Astrocyte (in vitro differentiated cells and primary cell): Measurements from ENCODE around the gene RTEL1. TPM values are rescaled to one million over a fixed set of nuclear protein-coding genes. Genes with fewer than 3 reads are reported as not detected.
"Not testable (repeated sequence)": the region's sequence is repeated elsewhere in the genome, so short reads cannot be mapped to it uniquely, and the experiment has no call there.

Experiments used
- DNase-seq: peaks from one replicate; pipeline ENCODE4 v3.0.0-alpha.2; 2010; ENCODE audit warnings: low read depth
- FAIRE-seq: peaks from 2 replicates; lab custom pipeline; 2011; peaks lifted over from hg19 to GRCh38; lab: Jason Lieb, UNC
- H2AFZ ChIP-seq: 2 replicates; pipeline ENCODE4 v1.6.0; 2012; ENCODE audit warnings: low read depth, low read length, inconsistent platforms
- H3K27ac ChIP-seq: 2 replicates; pipeline ENCODE4 v1.5.1; 2011; ENCODE audit warnings: low read depth, low read length, inconsistent platforms
- H3K27me3 ChIP-seq: 2 replicates; pipeline ENCODE4 v1.6.0; 2011; ENCODE audit warnings: low read length, inconsistent platforms; ENCODE audit not compliant: insufficient read depth
- H3K36me3 ChIP-seq: 2 replicates; pipeline ENCODE4 v1.5.1; 2011; ENCODE audit warnings: low read length, inconsistent platforms; ENCODE audit not compliant: insufficient read depth
- H3K4me1 ChIP-seq: 2 replicates; pipeline ENCODE4 v1.5.1; 2011; ENCODE audit warnings: low read length, inconsistent platforms; ENCODE audit not compliant: insufficient read depth
- H3K4me2 ChIP-seq: 2 replicates; pipeline ENCODE4 v1.6.0; 2012; ENCODE audit warnings: low read length, inconsistent platforms
- H3K4me3 ChIP-seq: 2 replicates; pipeline ENCODE4 v1.5.1; 2011; ENCODE audit warnings: low read depth, mild to moderate bottlenecking, low read length, inconsistent platforms; ENCODE audit not compliant: insufficient read depth
- H3K79me2 ChIP-seq: 2 replicates; pipeline ENCODE4 v1.6.0; 2012; ENCODE audit warnings: mild to moderate bottlenecking, low read length, inconsistent platforms; ENCODE audit not compliant: insufficient read depth
- H3K9ac ChIP-seq: 2 replicates; pipeline ENCODE4 v1.6.0; 2012; ENCODE audit warnings: mild to moderate bottlenecking, low read length, inconsistent platforms
- H3K9me3 ChIP-seq: 2 replicates; pipeline ENCODE4 v1.5.1; 2012; ENCODE audit warnings: low read depth, mild to moderate bottlenecking, low read length, inconsistent platforms; ENCODE audit not compliant: insufficient read depth
- H4K20me1 ChIP-seq: 2 replicates; pipeline ENCODE4 v1.6.0; 2012; ENCODE audit warnings: low read length, inconsistent platforms; ENCODE audit not compliant: insufficient read depth
- H3K27ac Mint-ChIP-seq: one replicate; pipeline ENCODE4 v1.8.0; 2021; ENCODE audit warnings: mild to moderate bottlenecking, mixed read lengths; ENCODE audit not compliant: unreplicated experiment
- H3K27me3 Mint-ChIP-seq: one replicate; pipeline ENCODE4 v1.8.0; 2021; ENCODE audit warnings: low read depth, mixed read lengths; ENCODE audit not compliant: unreplicated experiment
- H3K36me3 Mint-ChIP-seq: one replicate; pipeline ENCODE4 v1.8.0; 2021; ENCODE audit warnings: low read depth, mixed read lengths; ENCODE audit not compliant: unreplicated experiment
- H3K4me1 Mint-ChIP-seq: one replicate; pipeline ENCODE4 v1.8.0; 2021; ENCODE audit warnings: low read depth, mixed read lengths; ENCODE audit not compliant: unreplicated experiment
- H3K4me3 Mint-ChIP-seq: one replicate; pipeline ENCODE4 v1.8.0; 2021; ENCODE audit warnings: mild to moderate bottlenecking, moderate library complexity, mixed read lengths; ENCODE audit not compliant: unreplicated experiment
- H3K9me3 Mint-ChIP-seq: one replicate; pipeline ENCODE4 v1.8.0; 2021; ENCODE audit warnings: mild to moderate bottlenecking, mixed read lengths; ENCODE audit not compliant: unreplicated experiment
- EZH2 ChIP-seq: IDR thresholded peaks from 2 replicates; pipeline ENCODE4 v1.6.1; 2012; ENCODE audit warnings: mild to moderate bottlenecking, low read length, inconsistent platforms; ENCODE audit not compliant: insufficient read depth
- total RNA-seq: library from RNA; stranded (reverse); gene quantifications from 2 replicates; pipeline ENCODE4 v1.2.1, GENCODE V29; 2021
- TF ChIP-seq, protein P1 (sequence below): IDR thresholded peaks from 2 replicates; pipeline ENCODE4 v1.5.1; 2011; ENCODE audit warnings: low read depth, mild to moderate bottlenecking, inconsistent platforms, low read length, moderate library complexity; ENCODE audit not compliant: insufficient read depth

Gene RTEL1
- total RNA-seq, 1 donor from 2014 or later = 15.5 TPM

DNA sequence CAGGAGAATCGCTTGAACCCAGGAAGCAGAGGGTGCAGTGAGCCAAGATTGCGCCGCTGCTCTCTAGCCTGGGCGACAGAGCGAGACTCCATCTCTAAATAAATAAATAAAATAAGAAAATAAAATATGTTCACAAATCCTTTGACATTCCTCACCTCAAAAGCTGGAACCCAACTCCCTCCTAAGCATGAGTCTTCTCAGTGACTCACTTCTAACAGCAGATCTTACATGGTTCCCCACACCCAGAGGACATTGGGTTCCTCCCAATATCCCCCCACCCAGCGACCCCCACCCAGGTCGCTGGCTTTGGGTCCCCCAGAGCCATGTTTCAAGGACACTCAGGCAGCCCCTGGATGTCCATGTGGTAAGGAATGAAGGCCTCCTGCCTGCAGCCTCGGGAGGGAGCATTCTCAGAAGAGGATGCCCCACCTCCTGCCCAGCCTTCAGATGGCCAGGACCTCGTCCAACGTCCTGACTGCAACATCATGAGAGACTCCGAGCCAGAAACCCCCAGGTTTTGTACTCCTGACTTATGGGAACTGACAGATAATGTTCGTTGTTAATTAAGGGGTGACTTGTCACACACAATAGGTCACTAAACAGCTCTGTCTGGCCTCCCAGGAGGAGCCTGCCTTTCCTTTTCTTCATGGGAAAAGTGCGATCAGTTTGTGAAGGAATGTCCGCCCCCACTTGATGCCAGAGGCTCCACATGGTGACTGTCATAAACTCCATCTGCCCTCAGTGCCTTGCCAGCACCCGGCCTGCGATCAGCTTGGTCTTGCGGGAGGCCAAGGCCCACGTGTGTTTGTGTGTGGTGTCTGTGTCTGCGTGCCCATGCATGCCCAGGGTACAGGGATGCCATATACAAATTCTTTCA, 21.1 kb upstream of the RTEL1 start:
- no peak for DNase-seq
- H3K4me2 ChIP-seq = no peak overlapping the region
- Mint-ChIP-seq H3K27me3 (no peaks in the 10 kb centered on the region), H3K4me1 (peaks cover 5% of the 10 kb centered on the region), H3K9me3 (no peaks in the 10 kb centered on the region), H3K27ac (no peak overlapping the region), H3K4me3 (no peak overlapping the region), H3K36me3 (no peaks in the 10 kb centered on the region)
- no peaks in the 10 kb centered on the region for H3K36me3 ChIP-seq
- no peaks in the 10 kb centered on the region for H3K27me3 ChIP-seq
- peaks cover 5% of the 10 kb centered on the region for H3K4me1 ChIP-seq
- H2AFZ ChIP-seq = no peak overlapping the region
- no peak for FAIRE-seq
- H3K27ac ChIP-seq = no peak overlapping the region
- H3K9me3 ChIP-seq = no peaks in the 10 kb centered on the region
- TF ChIP-seq, protein P1, sequence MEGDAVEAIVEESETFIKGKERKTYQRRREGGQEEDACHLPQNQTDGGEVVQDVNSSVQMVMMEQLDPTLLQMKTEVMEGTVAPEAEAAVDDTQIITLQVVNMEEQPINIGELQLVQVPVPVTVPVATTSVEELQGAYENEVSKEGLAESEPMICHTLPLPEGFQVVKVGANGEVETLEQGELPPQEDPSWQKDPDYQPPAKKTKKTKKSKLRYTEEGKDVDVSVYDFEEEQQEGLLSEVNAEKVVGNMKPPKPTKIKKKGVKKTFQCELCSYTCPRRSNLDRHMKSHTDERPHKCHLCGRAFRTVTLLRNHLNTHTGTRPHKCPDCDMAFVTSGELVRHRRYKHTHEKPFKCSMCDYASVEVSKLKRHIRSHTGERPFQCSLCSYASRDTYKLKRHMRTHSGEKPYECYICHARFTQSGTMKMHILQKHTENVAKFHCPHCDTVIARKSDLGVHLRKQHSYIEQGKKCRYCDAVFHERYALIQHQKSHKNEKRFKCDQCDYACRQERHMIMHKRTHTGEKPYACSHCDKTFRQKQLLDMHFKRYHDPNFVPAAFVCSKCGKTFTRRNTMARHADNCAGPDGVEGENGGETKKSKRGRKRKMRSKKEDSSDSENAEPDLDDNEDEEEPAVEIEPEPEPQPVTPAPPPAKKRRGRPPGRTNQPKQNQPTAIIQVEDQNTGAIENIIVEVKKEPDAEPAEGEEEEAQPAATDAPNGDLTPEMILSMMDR = no peak
- TF ChIP-seq EZH2 = no peak
- H3K79me2 ChIP-seq = no peaks in the 10 kb centered on the region
- H3K4me3 ChIP-seq = no peak overlapping the region
- H3K9ac ChIP-seq = no peak overlapping the region
- no peaks in the 10 kb centered on the region for H4K20me1 ChIP-seq

DNA sequence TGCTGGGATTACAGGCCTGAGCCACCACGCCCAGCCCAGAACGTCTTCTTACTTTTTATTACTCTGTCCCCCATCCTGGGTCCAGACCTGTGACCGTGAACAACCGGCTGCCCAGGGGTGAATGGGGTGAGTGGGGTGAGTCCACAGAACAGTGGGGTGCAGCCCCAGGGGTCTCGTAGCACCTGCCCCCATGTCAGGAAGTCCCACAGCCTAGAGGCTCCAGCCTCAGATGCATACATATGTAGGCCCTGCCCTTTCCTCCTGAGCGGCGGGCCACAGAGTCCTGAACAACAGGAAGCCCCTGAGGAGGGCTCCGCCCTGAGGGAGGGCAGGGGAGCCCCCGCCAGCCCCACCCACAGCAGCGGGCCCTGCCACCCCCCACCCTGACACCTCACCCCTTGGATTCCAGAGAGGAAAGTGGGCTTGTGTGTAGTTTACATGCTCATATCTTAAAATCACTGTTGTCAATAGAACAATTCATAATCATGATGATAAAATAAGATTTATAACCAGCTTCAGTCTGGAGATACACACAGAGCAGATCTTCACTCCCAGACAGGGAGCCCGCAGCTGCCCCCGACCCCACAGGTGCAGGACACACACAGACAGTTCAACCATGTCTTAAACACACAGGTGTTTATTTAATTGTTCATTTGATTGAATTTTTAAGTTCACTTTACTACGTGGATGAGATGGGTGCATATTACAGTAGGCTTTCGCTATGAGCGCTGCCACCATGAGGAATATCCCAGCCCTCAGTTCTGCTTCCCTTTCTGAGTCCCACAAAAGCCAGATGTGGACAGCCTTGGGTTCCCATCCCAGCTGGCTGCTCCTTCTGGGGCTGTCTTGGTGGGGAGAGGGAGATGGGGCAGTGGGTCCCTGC, 18.8 kb upstream of the RTEL1 start:
- Histone ChIP-seq H3K4me1 (peaks cover 11% of the 10 kb centered on the region), H3K4me3 (no peak overlapping the region), H3K9ac (no peak overlapping the region), H3K4me2 (no peak overlapping the region), H3K9me3 (no peaks in the 10 kb centered on the region), H4K20me1 (no peaks in the 10 kb centered on the region), H3K36me3 (no peaks in the 10 kb centered on the region), H3K27ac (no peak overlapping the region), H3K79me2 (no peaks in the 10 kb centered on the region), H2AFZ (no peak overlapping the region), H3K27me3 (no peaks in the 10 kb centered on the region)
- DNase-seq (no peak), FAIRE-seq (no peak)
- Mint-ChIP-seq H3K4me3 (peak overlapping the region; percentile 30), H3K27ac (no peak overlapping the region), H3K36me3 (no peaks in the 10 kb centered on the region), H3K27me3 (no peaks in the 10 kb centered on the region), H3K4me1 (peaks cover 5% of the 10 kb centered on the region), H3K9me3 (no peaks in the 10 kb centered on the region)
- no peak for TF ChIP-seq EZH2

DNA sequence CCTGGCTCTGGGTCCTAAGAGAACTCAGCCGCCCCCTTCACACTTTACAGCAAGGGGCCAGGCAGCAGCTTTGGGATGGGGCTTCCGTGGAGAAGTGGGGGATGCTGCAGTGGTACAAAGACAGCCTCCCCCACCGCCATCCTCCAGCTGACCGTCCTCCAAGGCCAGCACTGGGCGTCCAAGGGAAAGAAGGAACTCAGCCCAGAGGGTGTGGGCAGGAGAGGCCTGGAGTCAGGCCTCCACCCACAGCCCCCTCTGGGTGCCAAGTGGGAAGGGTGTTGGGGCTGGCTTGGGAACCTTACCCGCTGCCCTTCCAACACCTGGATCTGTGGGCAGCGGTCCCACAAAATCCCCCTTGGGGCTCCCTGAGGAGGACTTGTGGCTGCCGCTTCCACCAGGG, 18.0 kb upstream of the RTEL1 start:
- H3K9me3 ChIP-seq = no peaks in the 10 kb centered on the region
- no peak overlapping the region for H2AFZ ChIP-seq
- TF ChIP-seq, protein P1 = no peak
- TF ChIP-seq EZH2 = no peak
- Mint-ChIP-seq H3K27me3 (no peaks in the 10 kb centered on the region), H3K36me3 (no peaks in the 10 kb centered on the region), H3K4me3 (no peak overlapping the region), H3K27ac (no peak overlapping the region), H3K4me1 (peaks cover 5% of the 10 kb centered on the region), H3K9me3 (no peaks in the 10 kb centered on the region)
- no peaks in the 10 kb centered on the region for H4K20me1 ChIP-seq
- no peaks in the 10 kb centered on the region for H3K27me3 ChIP-seq
- peaks cover 11% of the 10 kb centered on the region for H3K4me1 ChIP-seq
- H3K36me3 ChIP-seq = no peaks in the 10 kb centered on the region
- H3K9ac ChIP-seq = no peak overlapping the region
- H3K79me2 ChIP-seq = no peaks in the 10 kb centered on the region
- DNase-seq (no peak), FAIRE-seq (no peak)
- no peak overlapping the region for H3K4me3 ChIP-seq
- H3K4me2 ChIP-seq = no peak overlapping the region
- no peak overlapping the region for H3K27ac ChIP-seq

DNA sequence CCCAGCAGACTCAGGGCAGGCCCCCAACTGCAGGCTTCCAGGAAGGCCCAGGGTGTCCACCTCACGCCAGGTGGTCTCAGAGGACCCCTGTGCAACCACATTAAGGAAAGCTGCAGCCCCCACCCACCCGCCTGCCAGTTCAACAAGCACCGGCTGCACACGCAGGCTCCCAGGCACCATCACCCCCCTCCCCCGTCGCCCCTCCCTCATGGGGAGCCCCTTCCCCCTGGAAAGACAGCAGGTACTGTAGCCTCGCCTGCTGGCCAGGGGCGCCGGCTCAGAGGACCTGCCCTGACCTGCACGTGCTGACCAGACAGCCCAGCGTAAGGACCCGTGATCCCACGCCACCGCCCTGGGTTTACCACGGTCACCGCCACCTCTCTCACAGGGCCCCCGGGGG, 17.4 kb upstream of the RTEL1 start:
- not testable (repeated sequence) for H3K9ac ChIP-seq, H2AFZ ChIP-seq, H3K4me3 Mint-ChIP-seq, H3K4me2 ChIP-seq, H3K27me3 Mint-ChIP-seq, H3K4me1 Mint-ChIP-seq, H3K9me3 Mint-ChIP-seq, H3K27ac ChIP-seq, H4K20me1 ChIP-seq, H3K36me3 ChIP-seq, H3K36me3 Mint-ChIP-seq, DNase-seq, H3K27ac Mint-ChIP-seq, H3K79me2 ChIP-seq, H3K9me3 ChIP-seq, H3K4me3 ChIP-seq, H3K27me3 ChIP-seq, FAIRE-seq
- H3K4me1 ChIP-seq = peaks cover 11% of the 10 kb centered on the region
